Measurements from ENCODE around the gene SLC6A6. TPM values are rescaled to one million over a fixed set of nuclear protein-coding genes. Genes with fewer than 3 reads are reported as not detected.

SLC6A6 gene
- total RNA-seq, 1 experiment from 2014 or later, result 211 TPM

GRCh38 chr3:14397531-14397930 lies 4.9 kb upstream of the SLC6A6 start:
- no peak for DNase-seq (ENCODE audit: low spot score)
- Mint-ChIP-seq H3K4me3 (no peak overlapping the region), H3K27ac (no peak overlapping the region), H3K9me3 (no peaks in the 10 kb centered on the region), H3K27me3 (ENCODE audit: low read depth) (peaks cover 3% of the 10 kb centered on the region; the same call in 1 of the 2 replicates), H3K4me1 (peaks cover 41% of the 10 kb centered on the region), H3K36me3 (no peaks in the 10 kb centered on the region)
- ChIA-PET POLR2A (no interaction called here), CTCF (interaction anchor here (1.7 to 2.1 kb wide), 2 partner anchors 136 to 194 kb away, joined by 6 to 10 read pairs; no protein-coding TSS in a partner anchor)
- no peak for TF ChIP-seq USF1 (CRISPR knock-in tag; IDR thresholded peaks at IDR 0.05)
- TF ChIP-seq ZSCAN18 (CRISPR knock-in tag; IDR thresholded peaks at IDR 0.05), result no peak
- TF ChIP-seq ZNF671 (CRISPR knock-in tag; IDR thresholded peaks at IDR 0.05), result no peak
- TF ChIP-seq HMGA2 (CRISPR knock-in tag; IDR thresholded peaks at IDR 0.05), result no peak
- no peak for TF ChIP-seq ZNF281 (CRISPR knock-in tag; IDR thresholded peaks at IDR 0.05)
- TF ChIP-seq GRHL2 (CRISPR knock-in tag; IDR thresholded peaks at IDR 0.05; ENCODE audit: insufficient replicate concordance, severe bottlenecking), result no peak
- TF ChIP-seq CTCF (IDR thresholded peaks at IDR 0.05), result no peak
- no peak for TF ChIP-seq FOXK1 (CRISPR knock-in tag; IDR thresholded peaks at IDR 0.05)
- TF ChIP-seq NR2C2 (CRISPR knock-in tag; IDR thresholded peaks at IDR 0.05), result no peak
- no peak for TF ChIP-seq NFYB (CRISPR knock-in tag; conservative IDR thresholded peaks at IDR 0.05; ENCODE audit: low read depth)
- TF ChIP-seq SMAD4 (CRISPR knock-in tag; IDR thresholded peaks at IDR 0.05), result no peak
- TF ChIP-seq IRF2 (CRISPR knock-in tag; IDR thresholded peaks at IDR 0.05; ENCODE audit: borderline replicate concordance, low read depth), result no peak
- no peak for TF ChIP-seq ATF2 (CRISPR knock-in tag; IDR thresholded peaks at IDR 0.05; ENCODE audit: borderline replicate concordance, low read depth)
- no peak for TF ChIP-seq USF2 (CRISPR knock-in tag; IDR thresholded peaks at IDR 0.05)
- TF ChIP-seq SMAD3 (CRISPR knock-in tag; IDR thresholded peaks at IDR 0.05; ENCODE audit: borderline replicate concordance), result no peak
- no peak for TF ChIP-seq MLX (CRISPR knock-in tag; IDR thresholded peaks at IDR 0.05)
- no peak for ATAC-seq
